Tibial nerve (tissue), 4 donors: Measurements from ENCODE around the gene CALHM6. TPM values are rescaled to one million over a fixed set of nuclear protein-coding genes. Genes with fewer than 3 reads are reported as not detected.

ENCODE experiments used
- DNase-seq, 2 donors: peaks; one replicate each; pipeline ENCODE4 v3.0.0-alpha.2; 2019; ENCODE audit warnings: low spot score in 2 of 2
- H3K27ac ChIP-seq, 4 donors: fragments of 200-600 bp; sonication (generic) in 3 of 4; one replicate each; pipeline ENCODE4 v1.5.1; 2017 to 2019; ENCODE audit warnings: mild to moderate bottlenecking in 1 of 4
- H3K27me3 ChIP-seq, 2 donors: fragments of 200-600 bp; sonication (generic) in 1 of 2; one replicate each; pipeline versions ENCODE4 v1.5.1 to v1.6.0; 2017 to 2019
- H3K36me3 ChIP-seq, 3 donors: fragments of 200-600 bp; sonication (generic); one replicate each; pipeline ENCODE4 v1.5.1; 2018 to 2019
- H3K4me1 ChIP-seq, 4 donors: fragments of 200-600 bp; sonication (generic) in 3 of 4; one replicate each; pipeline ENCODE4 v1.5.1; 2017 to 2019
- H3K4me3 ChIP-seq, 4 donors: fragments of 200-600 bp; sonication (generic) in 3 of 4; one replicate each; pipeline ENCODE4 v1.5.1; 2017 to 2019; ENCODE audit warnings: mild to moderate bottlenecking in 1 of 4, moderate library complexity in 1 of 4
- H3K9me3 ChIP-seq, 4 donors: fragments of 200-600 bp; sonication (generic) in 3 of 4; one replicate each; pipeline ENCODE4 v1.5.1; 2017 to 2019
- EP300 ChIP-seq, 2 donors: sonication (generic); formaldehyde crosslinking; IDR thresholded peaks; one replicate each; pipeline ENCODE4 v1.6.1; 2017; ENCODE audit warnings: antibody characterized with exemption in 2 of 2, mild to moderate bottlenecking in 1 of 2
- POLR2A ChIP-seq, 2 donors: fragments of 450-650 bp; IDR thresholded peaks; one replicate each; pipeline ENCODE4 v1.6.1; 2017; ENCODE audit warnings: antibody characterized with exemption in 2 of 2, mild to moderate bottlenecking in 2 of 2, moderate library complexity in 2 of 2
- WGBS, 2 donors: methylation state at CpG; one replicate each; pipeline ENCODE4 v1.1.5; 2018; 5-methylcytosine and 5-hydroxymethylcytosine counted together
- total RNA-seq, 4 donors: library from RNA; depleted of rRNA; stranded (reverse); fragments of >200 nt; gene quantifications; one replicate each; pipeline ENCODE4 v1.1.0, GENCODE V29; 2016
- TF ChIP-seq, protein P1 (sequence below), 5 experiments: fragments of 200-600 bp in 3 of 5; fragments of 450-650 bp in 2 of 5; sonication (generic) in 3 of 5; IDR thresholded peaks; one replicate each; pipeline ENCODE4 v1.5.1; 2016 to 2019; ENCODE audit warnings: antibody characterized with exemption in 5 of 5, mild to moderate bottlenecking in 3 of 5, moderate library complexity in 2 of 5

The CALHM6 gene
- total RNA-seq, 4 donors from 2014 or later: 0.60 to 11.4 (median 5.4) TPM

DNA sequence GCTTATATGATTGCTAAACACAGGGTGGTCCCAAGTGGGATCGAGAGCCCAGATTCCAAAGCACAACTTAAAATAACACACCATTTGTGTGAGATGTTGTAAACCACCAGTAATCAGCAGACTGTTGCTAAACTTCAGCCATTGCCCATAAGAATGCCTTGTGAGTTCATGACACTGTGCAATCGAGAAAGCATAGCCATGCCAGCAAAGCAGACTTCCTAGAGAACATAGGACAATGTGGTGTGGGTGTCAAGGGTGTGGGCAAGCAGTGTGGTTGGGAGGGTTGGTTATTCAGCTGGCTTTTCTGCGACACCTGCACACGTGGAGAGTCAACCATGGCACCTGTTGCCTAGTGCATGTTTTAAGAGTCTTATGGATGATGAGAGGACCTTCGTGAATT is 16.1 kb upstream of the CALHM6 start:
- Histone ChIP-seq H3K4me3 (no peak overlapping the region), H3K27ac (no peak overlapping the region), H3K27me3 (no peaks in the 10 kb centered on the region), H3K9me3 (no peaks in the 10 kb centered on the region), H3K4me1 (peaks cover 0 to 36% (median 9%) of the 10 kb centered on the region in 4 donors), H3K36me3 (no peaks in the 10 kb centered on the region)
- no peak for DNase-seq
- 45 to 60% methylated on average over 5 of the region's 5 CpGs for WGBS, 2 donors
- TF ChIP-seq, protein P1, sequence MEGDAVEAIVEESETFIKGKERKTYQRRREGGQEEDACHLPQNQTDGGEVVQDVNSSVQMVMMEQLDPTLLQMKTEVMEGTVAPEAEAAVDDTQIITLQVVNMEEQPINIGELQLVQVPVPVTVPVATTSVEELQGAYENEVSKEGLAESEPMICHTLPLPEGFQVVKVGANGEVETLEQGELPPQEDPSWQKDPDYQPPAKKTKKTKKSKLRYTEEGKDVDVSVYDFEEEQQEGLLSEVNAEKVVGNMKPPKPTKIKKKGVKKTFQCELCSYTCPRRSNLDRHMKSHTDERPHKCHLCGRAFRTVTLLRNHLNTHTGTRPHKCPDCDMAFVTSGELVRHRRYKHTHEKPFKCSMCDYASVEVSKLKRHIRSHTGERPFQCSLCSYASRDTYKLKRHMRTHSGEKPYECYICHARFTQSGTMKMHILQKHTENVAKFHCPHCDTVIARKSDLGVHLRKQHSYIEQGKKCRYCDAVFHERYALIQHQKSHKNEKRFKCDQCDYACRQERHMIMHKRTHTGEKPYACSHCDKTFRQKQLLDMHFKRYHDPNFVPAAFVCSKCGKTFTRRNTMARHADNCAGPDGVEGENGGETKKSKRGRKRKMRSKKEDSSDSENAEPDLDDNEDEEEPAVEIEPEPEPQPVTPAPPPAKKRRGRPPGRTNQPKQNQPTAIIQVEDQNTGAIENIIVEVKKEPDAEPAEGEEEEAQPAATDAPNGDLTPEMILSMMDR (IDR thresholded peaks at IDR 0.05): no peak
- TF ChIP-seq EP300 (IDR thresholded peaks at IDR 0.05) (no peak), POLR2A (IDR thresholded peaks at IDR 0.05) (no peak)

DNA sequence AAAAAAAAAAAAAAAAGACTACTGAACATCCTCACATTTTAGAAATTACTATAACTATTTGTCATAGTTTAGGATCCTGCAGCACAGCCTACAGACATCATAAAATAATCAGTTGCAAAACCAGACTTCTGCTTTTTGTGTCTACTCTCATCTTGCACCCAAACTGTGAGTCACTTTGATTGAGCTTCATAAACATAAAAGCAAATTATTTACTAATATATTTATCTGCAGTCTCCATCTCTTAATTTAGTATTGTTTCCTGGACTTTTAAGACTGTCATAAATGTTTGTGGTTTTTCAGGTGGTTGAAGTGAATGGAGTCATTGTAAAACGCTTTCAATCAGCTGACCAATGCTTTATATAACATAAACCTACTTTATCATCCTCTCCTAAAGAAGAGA is 14.8 kb upstream of the CALHM6 start:
- no peak for TF ChIP-seq EP300 (IDR thresholded peaks at IDR 0.05)
- Histone ChIP-seq H3K4me3 (no peak overlapping the region), H3K9me3 (no peaks in the 10 kb centered on the region), H3K27me3 (no peaks in the 10 kb centered on the region), H3K36me3 (no peaks in the 10 kb centered on the region), H3K27ac (no peak overlapping the region), H3K4me1 (peaks cover 0 to 33% (median 9%) of the 10 kb centered on the region in 4 donors)
- DNase-seq: no peak
- 87 to 88% methylated on average over 1 of the region's 1 CpG for WGBS, 2 donors

DNA sequence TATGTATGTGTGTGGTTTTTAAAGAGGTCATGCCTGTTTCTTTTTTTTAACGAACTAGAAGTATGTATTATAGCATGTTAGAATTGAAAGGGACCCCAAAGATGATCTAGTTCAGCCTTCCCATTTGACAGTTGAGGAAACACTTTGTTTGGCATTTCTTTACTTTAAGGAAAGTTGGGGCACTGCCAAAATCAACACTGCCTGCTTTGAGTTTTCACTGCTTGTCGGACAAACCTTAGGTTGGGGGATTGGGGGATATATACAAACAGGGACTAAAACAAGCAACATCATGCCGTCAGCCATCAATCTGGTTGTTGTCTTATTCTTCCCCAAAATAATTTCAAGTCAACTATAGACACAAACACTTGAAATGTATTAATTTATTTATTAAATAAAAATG is 14.1 kb upstream of the CALHM6 start:
- WGBS, 2 donors: 58 to 61% methylated on average over 3 of the region's 3 CpGs
- peaks cover 0 to 33% (median 9%) of the 10 kb centered on the region in 4 donors for H3K4me1 ChIP-seq
- TF ChIP-seq POLR2A (IDR thresholded peaks at IDR 0.05): no peak
- TF ChIP-seq, protein P1 (IDR thresholded peaks at IDR 0.05): no peak
- TF ChIP-seq EP300 (IDR thresholded peaks at IDR 0.05): no peak
- H3K4me3 ChIP-seq: no peak overlapping the region
- peak overlapping the region in 1 of 4 donors; percentile 46 for H3K27ac ChIP-seq
- DNase-seq: no peak
- no peaks in the 10 kb centered on the region for H3K9me3 ChIP-seq
- no peaks in the 10 kb centered on the region for H3K36me3 ChIP-seq
- H3K27me3 ChIP-seq: no peaks in the 10 kb centered on the region

DNA sequence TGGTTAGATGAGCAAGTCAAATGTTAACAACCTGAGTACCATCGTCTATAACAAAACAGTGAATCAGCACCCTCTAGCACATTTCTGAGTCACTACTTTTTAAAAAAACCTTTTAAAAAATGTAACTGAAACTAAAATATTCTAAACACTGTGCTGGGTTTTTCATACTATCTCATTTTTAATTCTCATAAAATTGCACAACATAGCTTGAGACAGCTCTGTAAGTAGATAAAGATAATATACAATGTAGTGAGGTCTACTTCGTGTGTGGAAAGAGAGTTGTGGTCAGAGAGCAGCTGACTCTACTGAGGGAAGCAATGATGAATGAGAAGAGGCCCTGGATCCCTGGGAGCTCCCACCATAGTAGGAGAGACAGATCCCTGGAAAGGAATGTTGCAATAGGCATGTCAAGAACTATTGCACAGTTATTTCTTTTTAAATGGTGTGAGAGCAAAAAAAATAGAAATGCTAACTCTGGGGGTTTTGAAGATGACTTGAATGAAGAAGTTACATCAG is 13.6 kb upstream of the CALHM6 start:
- peak in 1 of 2 donors; percentile 60 for TF ChIP-seq EP300 (IDR thresholded peaks at IDR 0.05)
- no peak for TF ChIP-seq POLR2A (IDR thresholded peaks at IDR 0.05)
- TF ChIP-seq, protein P1 (IDR thresholded peaks at IDR 0.05): no peak
- H3K27ac ChIP-seq: peak overlapping the region in 1 of 4 donors; percentile 46
- no peaks in the 10 kb centered on the region for H3K27me3 ChIP-seq
- 24 to 25% methylated on average over 2 of the region's 2 CpGs for WGBS, 2 donors
- H3K4me3 ChIP-seq: no peak overlapping the region
- H3K4me1 ChIP-seq: peaks cover 0 to 33% (median 9%) of the 10 kb centered on the region in 4 donors
- peak in 1 of 2 donors; percentile 49 for DNase-seq
- H3K36me3 ChIP-seq: no peaks in the 10 kb centered on the region
- H3K9me3 ChIP-seq: no peaks in the 10 kb centered on the region

DNA sequence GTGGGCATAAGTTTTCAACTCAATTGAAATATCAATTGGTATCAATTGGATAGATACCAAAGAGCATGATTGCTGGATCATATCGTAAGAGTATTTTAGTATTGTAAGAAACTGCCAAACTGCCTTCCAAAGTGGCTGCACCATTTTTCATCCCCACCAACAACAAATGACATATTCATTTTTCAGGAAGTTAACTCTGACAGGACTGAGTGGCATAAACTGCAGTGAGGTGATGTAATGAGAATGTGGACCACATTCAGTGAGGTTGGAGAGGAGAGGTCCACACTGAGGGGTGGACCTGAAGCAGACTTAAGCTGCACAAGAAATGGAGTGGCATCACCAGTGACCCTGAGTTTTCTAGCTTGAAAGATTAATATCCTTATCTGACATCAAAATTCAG is 11.6 kb upstream of the CALHM6 start:
- H3K4me1 ChIP-seq: peaks cover 0 to 20% (median 4%) of the 10 kb centered on the region in 4 donors
- H3K27me3 ChIP-seq: no peaks in the 10 kb centered on the region
- no peak overlapping the region for H3K27ac ChIP-seq
- H3K4me3 ChIP-seq: no peak overlapping the region
- DNase-seq: no peak
- no peaks in the 10 kb centered on the region for H3K36me3 ChIP-seq
- 59 to 64% methylated on average over 1 of the region's 1 CpG for WGBS, 2 donors
- TF ChIP-seq EP300 (IDR thresholded peaks at IDR 0.05): no peak
- TF ChIP-seq, protein P1 (IDR thresholded peaks at IDR 0.05): no peak
- no peaks in the 10 kb centered on the region for H3K9me3 ChIP-seq
